Activated CD8-positive, alpha-beta T cell treated with anti-CD3 and anti-CD28 coated beads, Interleukin-2, amount 10 ng/mL, durations not matched to agents 7 days and 5 days (primary cell): ENCODE measurements around the gene OR56A3. TPM values are rescaled to one million over a fixed set of nuclear protein-coding genes. Genes with fewer than 3 reads are reported as not detected.

ENCODE experiments used
- ATAC-seq: fragments of 150-1000 bp; cut with Tn5 transposase; one replicate; pipeline ENCODE4 v1.10.0; 2021; ENCODE audit warnings: moderate library complexity
- CTCF ChIA-PET: fragments of 350-600 bp; sonication (Branson Sonifier 250); formaldehyde crosslinking; loops from one replicate; lab custom pipeline; 2021; ENCODE audit warnings: antibody characterized with exemption; lab: Charles Lee
- POLR2A ChIA-PET: fragments of 350-600 bp; sonication (Branson Sonifier 250); formaldehyde crosslinking; loops from one replicate; lab custom pipeline; 2021; ENCODE audit warnings: antibody characterized with exemption; lab: Charles Lee
- DNase-seq: peaks from one replicate; pipeline ENCODE4 v3.0.0-alpha.2; 2020
- H3K27ac Mint-ChIP-seq: one replicate; pipeline ENCODE4 v1.8.0; 2021; ENCODE audit warnings: mild to moderate bottlenecking, mixed read lengths
- H3K27me3 Mint-ChIP-seq: one replicate; pipeline ENCODE4 v1.8.0; 2021; ENCODE audit warnings: low read depth, mixed read lengths
- H3K36me3 Mint-ChIP-seq: one replicate; pipeline ENCODE4 v1.8.0; 2021; ENCODE audit warnings: low read depth, mixed read lengths
- H3K4me1 Mint-ChIP-seq: one replicate; pipeline ENCODE4 v1.8.0; 2021; ENCODE audit warnings: low read depth, mixed read lengths
- H3K4me3 Mint-ChIP-seq: one replicate; pipeline ENCODE4 v1.8.0; 2021; ENCODE audit warnings: mild to moderate bottlenecking, mixed read lengths
- H3K9me3 Mint-ChIP-seq: one replicate; pipeline ENCODE4 v1.8.0; 2022; ENCODE audit warnings: mixed read lengths; ENCODE audit not compliant: insufficient read depth
- total RNA-seq, 2 experiments: library from RNA; stranded (reverse); gene quantifications; one replicate each; pipeline ENCODE4 v1.2.3, GENCODE V29; 2021

The OR56A3 gene
- total RNA-seq, result not detected

GRCh38 chr11:5941951-5942350 is at the start of gene OR56A3:
Gene OR56A3, plus strand, starts transcription at chr11:5942251. Its CDS starts 5,096 bp downstream, at chr11:5947347.
- no peak within 1 kb of the TSS for H3K4me3 Mint-ChIP-seq
- DNase-seq (no peak), ATAC-seq (no peak)
- ChIA-PET POLR2A (no interaction called here), CTCF (no interaction called here)
- H3K27me3 Mint-ChIP-seq, result peaks cover 4% of the 10 kb centered on the region
- no peak within 1 kb of the TSS for H3K27ac Mint-ChIP-seq
- no peaks in the 10 kb centered on the region for H3K9me3 Mint-ChIP-seq
- H3K36me3 Mint-ChIP-seq, result no peaks in the 10 kb centered on the region
- no peaks in the 10 kb centered on the region for H3K4me1 Mint-ChIP-seq

GRCh38 chr11:5892908-5893307 is 49.1 kb upstream of the OR56A3 start, which contains the start of gene OR52E5:
Gene OR52E5, plus strand, starts transcription at chr11:5893208. Its CDS starts 7,569 bp downstream, at chr11:5900777.
- Mint-ChIP-seq H3K4me3 (no peak within 1 kb of the TSS), H3K27me3 (no peaks in the 10 kb centered on the region), H3K4me1 (no peaks in the 10 kb centered on the region), H3K9me3 (no peaks in the 10 kb centered on the region), H3K36me3 (no peaks in the 10 kb centered on the region), H3K27ac (no peak within 1 kb of the TSS)
- DNase-seq (no peak), ATAC-seq (no peak)
- ChIA-PET CTCF (no interaction called here), POLR2A (no interaction called here)

- no peaks in the 10 kb centered on the region for H3K4me1 Mint-ChIP-seq
- no peaks in the 10 kb centered on the region for H3K27me3 Mint-ChIP-seq
- no peaks in the 10 kb centered on the region for H3K36me3 Mint-ChIP-seq
- ChIA-PET CTCF (no interaction called here), POLR2A (no interaction called here)
- H3K27ac Mint-ChIP-seq, result no peak overlapping the region
- no peaks in the 10 kb centered on the region for H3K9me3 Mint-ChIP-seq
- no peak for DNase-seq
- H3K4me3 Mint-ChIP-seq, result no peak overlapping the region
- no peak for ATAC-seq
Observed at GRCh38 chr11:5899534-5899933, 42.5 kb upstream of the OR56A3 start.

GRCh38 chr11:5910540-5910939 is 31.5 kb upstream of the OR56A3 start:
- ChIA-PET CTCF (no interaction called here), POLR2A (no interaction called here)
- H3K27me3 Mint-ChIP-seq, result no peaks in the 10 kb centered on the region
- H3K4me3 Mint-ChIP-seq, result no peak overlapping the region
- H3K36me3 Mint-ChIP-seq, result no peaks in the 10 kb centered on the region
- ATAC-seq, result no peak
- no peaks in the 10 kb centered on the region for H3K4me1 Mint-ChIP-seq
- DNase-seq, result no peak
- H3K27ac Mint-ChIP-seq, result no peak overlapping the region
- no peaks in the 10 kb centered on the region for H3K9me3 Mint-ChIP-seq

- Mint-ChIP-seq H3K27ac (no peak overlapping the region), H3K4me3 (no peak overlapping the region), H3K9me3 (no peaks in the 10 kb centered on the region), H3K27me3 (no peaks in the 10 kb centered on the region), H3K4me1 (no peaks in the 10 kb centered on the region), H3K36me3 (no peaks in the 10 kb centered on the region)
- ATAC-seq (no peak), DNase-seq (no peak)
- CTCF ChIA-PET, result no interaction called here
- POLR2A ChIA-PET, result no interaction called here
Observed at GRCh38 chr11:5922749-5923426, 19.2 kb upstream of the OR56A3 start.

GRCh38 chr11:5923427-5923776 is 18.6 kb upstream of the OR56A3 start:
- peaks cover 3% of the 10 kb centered on the region for H3K9me3 Mint-ChIP-seq
- DNase-seq, result no peak
- H3K4me1 Mint-ChIP-seq, result no peaks in the 10 kb centered on the region
- H3K4me3 Mint-ChIP-seq, result no peak overlapping the region
- POLR2A ChIA-PET, result no interaction called here
- no peak for ATAC-seq
- no peak overlapping the region for H3K27ac Mint-ChIP-seq
- CTCF ChIA-PET, result no interaction called here
- H3K36me3 Mint-ChIP-seq, result no peaks in the 10 kb centered on the region
- H3K27me3 Mint-ChIP-seq, result no peaks in the 10 kb centered on the region

- DNase-seq (no peak), ATAC-seq (no peak)
- CTCF ChIA-PET, result no interaction called here
- Mint-ChIP-seq H3K9me3 (peaks cover 7% of the 10 kb centered on the region), H3K27ac (no peak overlapping the region), H3K27me3 (no peaks in the 10 kb centered on the region), H3K4me3 (no peak overlapping the region), H3K4me1 (no peaks in the 10 kb centered on the region), H3K36me3 (no peaks in the 10 kb centered on the region)
- POLR2A ChIA-PET, result no interaction called here
Observed at GRCh38 chr11:5923794-5924193, 18.3 kb upstream of the OR56A3 start.

GRCh38 chr11:5928271-5928670 is 13.8 kb upstream of the OR56A3 start:
- POLR2A ChIA-PET, result no interaction called here
- no peaks in the 10 kb centered on the region for H3K27me3 Mint-ChIP-seq
- peaks cover 10% of the 10 kb centered on the region for H3K9me3 Mint-ChIP-seq
- CTCF ChIA-PET, result no interaction called here
- no peak for ATAC-seq
- H3K36me3 Mint-ChIP-seq, result no peaks in the 10 kb centered on the region
- no peak for DNase-seq
- no peaks in the 10 kb centered on the region for H3K4me1 Mint-ChIP-seq
- H3K4me3 Mint-ChIP-seq, result no peak overlapping the region
- no peak overlapping the region for H3K27ac Mint-ChIP-seq

GRCh38 chr11:5928811-5929210 is 13.2 kb upstream of the OR56A3 start:
- no peaks in the 10 kb centered on the region for H3K36me3 Mint-ChIP-seq
- POLR2A ChIA-PET, result no interaction called here
- H3K9me3 Mint-ChIP-seq, result peaks cover 10% of the 10 kb centered on the region
- no peaks in the 10 kb centered on the region for H3K4me1 Mint-ChIP-seq
- H3K27me3 Mint-ChIP-seq, result no peaks in the 10 kb centered on the region
- CTCF ChIA-PET, result no interaction called here
- no peak overlapping the region for H3K27ac Mint-ChIP-seq
- DNase-seq, result no peak
- ATAC-seq, result no peak
- H3K4me3 Mint-ChIP-seq, result no peak overlapping the region

GRCh38 chr11:5929571-5930368 is 12.3 kb upstream of the OR56A3 start:
- POLR2A ChIA-PET, result no interaction called here
- Mint-ChIP-seq H3K4me1 (no peaks in the 10 kb centered on the region), H3K4me3 (no peak overlapping the region), H3K27me3 (no peaks in the 10 kb centered on the region), H3K27ac (no peak overlapping the region), H3K36me3 (no peaks in the 10 kb centered on the region), H3K9me3 (peaks cover 10% of the 10 kb centered on the region)
- ATAC-seq, result no peak
- CTCF ChIA-PET, result no interaction called here
- DNase-seq, result no peak

GRCh38 chr11:5930614-5931013 is 11.4 kb upstream of the OR56A3 start:
- Mint-ChIP-seq H3K27me3 (no peaks in the 10 kb centered on the region), H3K4me3 (no peak overlapping the region), H3K36me3 (no peaks in the 10 kb centered on the region), H3K4me1 (no peaks in the 10 kb centered on the region), H3K9me3 (peaks cover 10% of the 10 kb centered on the region), H3K27ac (no peak overlapping the region)
- DNase-seq (no peak), ATAC-seq (no peak)
- CTCF ChIA-PET, result no interaction called here
- POLR2A ChIA-PET, result no interaction called here

GRCh38 chr11:5931061-5931460 is 11.0 kb upstream of the OR56A3 start:
- DNase-seq (no peak), ATAC-seq (no peak)
- POLR2A ChIA-PET, result no interaction called here
- H3K27me3 Mint-ChIP-seq, result no peaks in the 10 kb centered on the region
- no peak overlapping the region for H3K27ac Mint-ChIP-seq
- H3K36me3 Mint-ChIP-seq, result no peaks in the 10 kb centered on the region
- peaks cover 10% of the 10 kb centered on the region for H3K9me3 Mint-ChIP-seq
- H3K4me3 Mint-ChIP-seq, result no peak overlapping the region
- CTCF ChIA-PET, result no interaction called here
- no peaks in the 10 kb centered on the region for H3K4me1 Mint-ChIP-seq
